Spinal cord (tissue), 10 donors: ENCODE results near the gene ZP2. TPM values are rescaled to one million over a fixed set of nuclear protein-coding genes. Genes with fewer than 3 reads are reported as not detected.
"Not testable (repeated sequence)": the region's sequence is repeated elsewhere in the genome, so short reads cannot be mapped to it uniquely, and the experiment has no call there.

Experiments
- DNase-seq, 6 donors: peaks; one replicate each; pipeline versions ENCODE4 v3.0.0 to v3.0.0-alpha.2; 2013 to 2015; ENCODE audit warnings: low spot score in 6 of 6, low read depth in 4 of 6
- H3K27ac ChIP-seq: one replicate; pipeline ENCODE4 v1.5.1; 2013; ENCODE audit warnings: low read depth, low read length, control low read depth
- H3K27me3 ChIP-seq: one replicate; pipeline ENCODE4 v1.6.1; 2013; ENCODE audit warnings: low read length; ENCODE audit not compliant: control insufficient read depth, insufficient read depth
- H3K36me3 ChIP-seq: one replicate; pipeline ENCODE4 v1.6.1; 2013; ENCODE audit warnings: low read length; ENCODE audit not compliant: control insufficient read depth, insufficient read depth
- H3K4me1 ChIP-seq: one replicate; pipeline ENCODE4 v1.6.1; 2013; ENCODE audit warnings: low read length; ENCODE audit not compliant: control insufficient read depth, insufficient read depth
- H3K4me3 ChIP-seq: one replicate; pipeline ENCODE4 v1.5.1; 2013; ENCODE audit warnings: low read depth, low read length, control low read depth
- H3K9me3 ChIP-seq: one replicate; pipeline ENCODE4 v1.6.1; 2013; ENCODE audit warnings: low read length; ENCODE audit not compliant: control insufficient read depth, insufficient read depth
- WGBS: methylation state at CpG from one replicate; pipeline ENCODE4 v1.1.5; 2013; ENCODE audit warnings: missing lambda C conversion rate; ENCODE audit not compliant: insufficient coverage; 5-methylcytosine and 5-hydroxymethylcytosine counted together
- polyA plus RNA-seq, 2 donors: library from polyadenylated mRNA; unstranded; fragments of 120-200 nt; gene quantifications; one replicate each; pipeline ENCODE4 v1.2.1, GENCODE V29; 2013; ENCODE audit not compliant: insufficient read length in 2 of 2
- total RNA-seq, 2 donors: library from RNA; depleted of rRNA in 1 of 2; stranded (reverse); fragments of 120-200 nt in 1 of 2; fragments of >200 nt in 1 of 2; gene quantifications; one replicate each; pipeline versions ENCODE4 v1.2.3 to v1.2.4, GENCODE V29; 2013 to 2014
- donor health status: healthy.

Gene ZP2
- total and polyA plus RNA-seq, 4 donors = 0.17 to 0.20 TPM; not detected in 2

DNA sequence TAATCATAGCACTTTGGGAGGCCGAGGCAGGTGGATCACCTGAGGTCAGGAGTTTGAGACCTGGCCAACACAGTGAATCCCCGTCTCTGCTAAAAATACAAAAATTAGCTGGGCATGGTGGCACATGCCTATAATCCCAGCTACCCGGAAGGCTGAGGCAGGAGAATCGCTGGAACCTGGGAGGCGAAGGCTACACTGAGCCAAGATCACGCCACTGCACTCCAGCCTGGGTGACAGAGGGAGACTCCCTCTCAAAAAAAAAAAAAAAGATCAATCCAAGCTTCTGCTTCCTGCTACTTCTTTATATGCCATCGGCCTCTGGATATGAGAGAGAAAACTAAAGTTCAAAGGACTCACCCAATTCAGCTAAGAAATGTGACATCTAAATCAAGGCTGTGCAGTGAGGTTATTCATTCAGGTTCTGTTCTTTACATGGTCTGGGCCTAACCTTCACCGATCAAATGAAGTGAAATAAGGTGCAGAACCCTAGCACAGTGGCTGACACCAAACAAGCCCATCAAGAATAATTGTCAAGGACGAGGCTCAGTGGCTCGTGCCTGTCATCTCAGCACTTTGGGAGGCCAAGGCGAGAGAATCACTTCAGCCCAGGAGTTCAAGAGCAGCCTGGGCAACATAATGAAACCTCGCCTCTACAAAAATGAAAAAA is 25.6 kb downstream of the ZP2 start:
- no peaks in the 10 kb centered on the region for H3K9me3 ChIP-seq
- H3K27ac ChIP-seq = no peak overlapping the region
- H3K4me1 ChIP-seq = peaks cover 8% of the 10 kb centered on the region
- no peaks in the 10 kb centered on the region for H3K36me3 ChIP-seq
- no peaks in the 10 kb centered on the region for H3K27me3 ChIP-seq
- 90% methylated on average over 9 of the region's 12 CpGs for WGBS
- DNase-seq = no peak
- no peak overlapping the region for H3K4me3 ChIP-seq

GRCh38 chr16:21184834-21185233 is 26.5 kb downstream of the ZP2 start:
- Histone ChIP-seq H3K4me1 (peaks cover 8% of the 10 kb centered on the region), H3K27me3 (no peaks in the 10 kb centered on the region), H3K36me3 (no peaks in the 10 kb centered on the region), H3K27ac (no peak overlapping the region), H3K9me3 (no peaks in the 10 kb centered on the region), H3K4me3 (no peak overlapping the region)
- WGBS = no CpG with 5 or more reads among the region's 3 CpGs
- DNase-seq = no peak

DNA sequence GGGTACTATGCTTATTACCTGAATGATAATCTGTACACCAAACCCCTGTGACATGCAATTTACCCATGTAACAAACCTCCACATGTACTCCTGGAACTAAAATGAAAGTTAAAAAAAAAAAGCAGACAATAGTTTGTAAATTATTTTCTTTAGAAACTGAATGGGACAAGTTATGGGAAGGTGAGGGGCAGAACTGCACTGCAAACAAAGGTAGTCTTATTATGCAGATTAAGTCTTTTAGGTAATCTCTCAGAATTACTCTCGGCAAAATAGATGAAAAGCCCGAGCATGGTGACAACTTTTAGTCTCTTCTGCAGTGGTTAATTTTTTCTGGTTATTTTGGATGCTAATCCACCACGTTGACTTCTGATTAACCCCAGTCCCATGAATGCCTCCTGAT is 27.4 kb downstream of the ZP2 start:
- no CpG with 5 or more reads among the region's 3 CpGs for WGBS
- DNase-seq = no peak
- H3K27me3 ChIP-seq = no peaks in the 10 kb centered on the region
- H3K9me3 ChIP-seq = no peaks in the 10 kb centered on the region
- no peaks in the 10 kb centered on the region for H3K36me3 ChIP-seq
- H3K4me1 ChIP-seq = peaks cover 6% of the 10 kb centered on the region
- H3K4me3 ChIP-seq = no peak overlapping the region
- H3K27ac ChIP-seq = no peak overlapping the region

- H3K9me3 ChIP-seq = no peaks in the 10 kb centered on the region
- DNase-seq = no peak
- WGBS = 100% methylated on average over 1 of the region's 3 CpGs
- no peaks in the 10 kb centered on the region for H3K4me1 ChIP-seq
- H3K36me3 ChIP-seq = no peaks in the 10 kb centered on the region
- H3K27me3 ChIP-seq = no peaks in the 10 kb centered on the region
- H3K27ac ChIP-seq = no peak overlapping the region
- no peak overlapping the region for H3K4me3 ChIP-seq
Observed at GRCh38 chr16:21179983-21180365, 31.4 kb downstream of the ZP2 start.

- Histone ChIP-seq H3K36me3 (peaks cover under 1% of the 10 kb centered on the region), H3K27me3 (no peaks in the 10 kb centered on the region), H3K4me3 (no peak overlapping the region), H3K9me3 (no peaks in the 10 kb centered on the region), H3K4me1 (no peaks in the 10 kb centered on the region), H3K27ac (no peak overlapping the region)
- 92% methylated on average over 10 of the region's 13 CpGs for WGBS
- DNase-seq = no peak
Observed at GRCh38 chr16:21179126-21179982, 32.0 kb downstream of the ZP2 start.

DNA sequence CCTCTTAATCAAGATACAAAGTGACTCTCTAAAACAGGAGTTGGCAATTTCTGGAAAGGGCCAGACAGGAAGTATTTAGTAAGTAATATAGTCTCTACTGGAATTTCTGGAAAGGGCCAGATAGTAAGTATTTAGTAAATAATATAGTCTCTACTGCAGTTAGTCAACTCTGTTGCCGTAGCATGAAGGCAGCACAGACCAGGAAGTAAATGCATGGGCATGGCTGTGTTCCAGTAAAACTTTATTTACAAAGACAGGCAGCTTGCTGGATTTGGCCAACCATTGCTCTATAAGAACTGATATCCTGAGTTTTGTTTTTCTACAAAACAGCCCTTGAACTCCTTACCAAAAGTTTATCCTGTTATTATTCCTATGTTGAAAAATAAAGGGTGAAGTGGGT is 36.0 kb downstream of the ZP2 start:
- WGBS = no CpG with 5 or more reads among the region's 1 CpG
- no peaks in the 10 kb centered on the region for H3K9me3 ChIP-seq
- peaks cover 11% of the 10 kb centered on the region for H3K36me3 ChIP-seq

GRCh38 chr16:21172650-21173049 is 38.7 kb downstream of the ZP2 start:
- Histone ChIP-seq H3K4me3 (no peak overlapping the region), H3K9me3 (no peaks in the 10 kb centered on the region), H3K27ac (no peak overlapping the region), H3K4me1 (no peaks in the 10 kb centered on the region), H3K36me3 (peaks cover 11% of the 10 kb centered on the region), H3K27me3 (no peaks in the 10 kb centered on the region)
- 100% methylated on average over 3 of the region's 3 CpGs for WGBS
- no peak for DNase-seq

More for the DNA sequence above, 36.0 kb downstream of the ZP2 start:
- H3K27ac ChIP-seq = no peak overlapping the region
- DNase-seq = no peak
- H3K4me3 ChIP-seq = no peak overlapping the region
- no peaks in the 10 kb centered on the region for H3K4me1 ChIP-seq
- no peaks in the 10 kb centered on the region for H3K27me3 ChIP-seq

DNA sequence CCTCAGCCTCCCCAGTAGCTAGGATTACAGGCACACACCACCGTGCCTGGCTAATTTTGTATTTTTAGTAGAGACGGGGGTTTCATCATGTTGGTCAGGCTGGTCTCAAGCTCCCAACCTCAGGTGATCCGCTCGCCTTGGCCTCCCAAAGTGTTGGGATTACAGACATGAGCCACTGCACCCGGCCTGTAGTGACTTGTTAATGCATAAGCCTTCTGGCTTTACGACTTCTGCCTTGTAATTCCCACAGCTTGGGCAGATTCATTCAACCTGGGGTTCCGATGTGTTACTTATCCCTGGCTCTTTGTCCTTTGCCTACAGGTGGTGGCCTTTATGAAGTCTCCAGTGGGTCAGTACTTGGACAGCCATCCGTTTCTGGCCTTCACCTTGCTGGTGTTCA is 41.3 kb downstream of the ZP2 start:
- H3K36me3 ChIP-seq = peaks cover 15% of the 10 kb centered on the region
- WGBS = 92% methylated on average over 6 of the region's 8 CpGs
- not testable (repeated sequence) for H3K4me1 ChIP-seq, H3K4me3 ChIP-seq, H3K27ac ChIP-seq, DNase-seq, H3K9me3 ChIP-seq, H3K27me3 ChIP-seq

DNA sequence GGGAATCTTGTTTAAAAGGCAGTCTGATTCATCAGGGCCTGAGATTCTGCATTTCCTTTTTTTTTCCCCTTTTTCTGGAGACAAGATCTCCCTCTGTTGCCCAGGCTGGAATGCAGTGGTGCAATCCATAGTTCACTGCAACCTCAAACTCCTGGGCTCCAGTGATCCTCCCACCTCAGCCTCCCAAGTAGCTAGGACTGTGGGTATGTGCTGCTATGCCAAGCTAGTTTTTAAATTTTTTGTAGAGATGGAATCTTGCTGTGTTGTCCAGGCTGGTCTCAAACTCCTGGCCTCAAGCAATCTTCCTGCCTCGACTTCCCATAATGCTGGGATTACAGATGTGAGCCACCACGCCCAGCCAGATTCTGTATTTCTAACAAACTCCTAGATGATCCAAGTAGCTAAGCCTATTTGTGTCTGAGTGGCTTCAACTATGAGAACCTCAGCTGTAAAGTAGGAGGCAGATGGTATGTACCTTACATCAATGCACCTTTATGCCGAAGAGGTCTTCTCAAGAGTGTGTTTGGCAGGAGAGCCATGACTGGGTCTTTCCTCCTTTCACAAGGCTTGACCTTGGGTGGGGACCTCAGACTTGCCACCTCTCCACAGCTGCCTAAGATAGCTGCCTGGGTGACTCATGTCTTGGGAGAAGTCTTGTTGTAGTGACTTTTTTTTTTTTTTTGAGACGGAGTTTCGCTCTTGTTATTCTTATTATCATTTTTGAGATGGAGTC is 42.0 kb downstream of the ZP2 start:
- Histone ChIP-seq H3K27me3 (no peaks in the 10 kb centered on the region), H3K27ac (no peak overlapping the region), H3K36me3 (peaks cover 14% of the 10 kb centered on the region), H3K9me3 (no peaks in the 10 kb centered on the region), H3K4me3 (no peak overlapping the region), H3K4me1 (no peaks in the 10 kb centered on the region)
- WGBS = 100% methylated on average over 2 of the region's 5 CpGs
- no peak for DNase-seq
